WERI-Rb-1 (cell line): Measurements from ENCODE around the gene SH3PXD2A.
"Not testable (repeated sequence)": the region's sequence is repeated elsewhere in the genome, so short reads cannot be mapped to it uniquely, and the experiment has no call there.

Experiments used
- DNase-seq: peaks from one replicate; pipeline ENCODE4 v3.0.0-alpha.2; 2020
- H3K27ac ChIP-seq: fragments of 250-450 bp; sonication (Bioruptor Pico); 2 replicates; pipeline ENCODE4 v1.5.1; 2020; ENCODE audit warnings: mild to moderate bottlenecking, moderate library complexity
- H3K27me3 ChIP-seq: fragments of 250-450 bp; sonication (Bioruptor Pico); 2 replicates; pipeline ENCODE4 v1.5.1; 2021; ENCODE audit warnings: mild to moderate bottlenecking, low read depth, moderate library complexity; ENCODE audit not compliant: insufficient read depth, severe bottlenecking
- H3K36me3 ChIP-seq: fragments of 250-450 bp; sonication (Bioruptor Pico); 2 replicates; pipeline ENCODE4 v1.5.1; 2020; ENCODE audit warnings: mild to moderate bottlenecking, moderate library complexity
- H3K4me3 ChIP-seq: 2 replicates; pipeline ENCODE4 v1.5.1; 2011; ENCODE audit warnings: low read depth, mild to moderate bottlenecking, control low read depth, low read length
- H3K9me3 ChIP-seq: fragments of 250-450 bp; sonication (Bioruptor Pico); 2 replicates; pipeline ENCODE4 v1.5.1; 2021; ENCODE audit warnings: mild to moderate bottlenecking, moderate library complexity; ENCODE audit not compliant: severe bottlenecking
- TF ChIP-seq, protein P1 (sequence below): IDR thresholded peaks from 2 replicates; pipeline ENCODE4 v1.5.1; 2011; ENCODE audit warnings: low read depth, mild to moderate bottlenecking, control low read depth, inconsistent platforms, low read length

SH3PXD2A gene

DNA sequence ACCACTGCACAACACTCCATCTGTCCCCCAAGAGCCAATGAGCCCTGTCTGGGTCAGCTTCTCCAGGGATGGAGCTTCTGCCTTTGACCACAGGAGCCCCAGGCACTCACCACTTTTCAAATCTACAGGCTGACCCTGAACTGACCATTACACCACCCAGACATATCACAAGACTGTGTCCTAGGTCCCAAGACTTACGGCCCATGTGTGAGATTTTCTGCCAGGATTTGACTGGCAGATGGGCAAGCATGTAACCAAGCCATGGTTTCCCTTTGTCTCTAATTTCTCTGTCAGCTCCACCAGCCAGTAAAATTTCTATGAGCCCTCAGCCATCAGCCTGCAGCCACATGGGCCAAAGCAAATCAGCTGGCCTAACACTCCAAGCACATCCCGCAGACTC lies 92.5 kb downstream of the SH3PXD2A start:
- DNase-seq, result no peak
- Histone ChIP-seq H3K27ac (no peak overlapping the region), H3K9me3 (no peaks in the 10 kb centered on the region), H3K36me3 (peaks cover 4% of the 10 kb centered on the region), H3K4me3 (no peak overlapping the region), H3K27me3 (no peaks in the 10 kb centered on the region)
- TF ChIP-seq, protein P1, sequence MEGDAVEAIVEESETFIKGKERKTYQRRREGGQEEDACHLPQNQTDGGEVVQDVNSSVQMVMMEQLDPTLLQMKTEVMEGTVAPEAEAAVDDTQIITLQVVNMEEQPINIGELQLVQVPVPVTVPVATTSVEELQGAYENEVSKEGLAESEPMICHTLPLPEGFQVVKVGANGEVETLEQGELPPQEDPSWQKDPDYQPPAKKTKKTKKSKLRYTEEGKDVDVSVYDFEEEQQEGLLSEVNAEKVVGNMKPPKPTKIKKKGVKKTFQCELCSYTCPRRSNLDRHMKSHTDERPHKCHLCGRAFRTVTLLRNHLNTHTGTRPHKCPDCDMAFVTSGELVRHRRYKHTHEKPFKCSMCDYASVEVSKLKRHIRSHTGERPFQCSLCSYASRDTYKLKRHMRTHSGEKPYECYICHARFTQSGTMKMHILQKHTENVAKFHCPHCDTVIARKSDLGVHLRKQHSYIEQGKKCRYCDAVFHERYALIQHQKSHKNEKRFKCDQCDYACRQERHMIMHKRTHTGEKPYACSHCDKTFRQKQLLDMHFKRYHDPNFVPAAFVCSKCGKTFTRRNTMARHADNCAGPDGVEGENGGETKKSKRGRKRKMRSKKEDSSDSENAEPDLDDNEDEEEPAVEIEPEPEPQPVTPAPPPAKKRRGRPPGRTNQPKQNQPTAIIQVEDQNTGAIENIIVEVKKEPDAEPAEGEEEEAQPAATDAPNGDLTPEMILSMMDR, result no peak

DNA sequence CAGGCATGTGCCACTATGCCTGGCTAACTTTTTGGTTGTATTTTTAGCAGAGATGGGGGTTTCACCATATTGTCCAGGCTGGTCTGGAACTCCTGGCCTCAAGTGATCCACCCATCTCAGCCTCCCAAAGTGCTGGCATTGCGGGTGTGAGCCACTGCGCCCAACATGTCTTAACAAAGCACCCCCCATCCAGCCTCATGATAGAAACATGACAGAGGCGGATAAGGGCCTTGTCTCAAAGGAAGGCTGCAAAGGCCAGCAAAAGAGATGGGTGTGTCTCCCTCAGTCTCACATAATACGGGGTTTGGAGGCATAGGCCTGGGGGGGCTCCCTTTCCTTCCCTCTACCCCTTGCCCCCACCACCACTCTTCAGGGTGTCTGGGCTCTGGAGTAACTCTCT lies 93.2 kb downstream of the SH3PXD2A start:
- peaks cover 4% of the 10 kb centered on the region for H3K36me3 ChIP-seq
- H3K4me3 ChIP-seq, result no peak overlapping the region
- no peak overlapping the region for H3K27ac ChIP-seq
- TF ChIP-seq, protein P1, result no peak
- no peaks in the 10 kb centered on the region for H3K27me3 ChIP-seq
- DNase-seq, result no peak
- H3K9me3 ChIP-seq, result no peaks in the 10 kb centered on the region

DNA sequence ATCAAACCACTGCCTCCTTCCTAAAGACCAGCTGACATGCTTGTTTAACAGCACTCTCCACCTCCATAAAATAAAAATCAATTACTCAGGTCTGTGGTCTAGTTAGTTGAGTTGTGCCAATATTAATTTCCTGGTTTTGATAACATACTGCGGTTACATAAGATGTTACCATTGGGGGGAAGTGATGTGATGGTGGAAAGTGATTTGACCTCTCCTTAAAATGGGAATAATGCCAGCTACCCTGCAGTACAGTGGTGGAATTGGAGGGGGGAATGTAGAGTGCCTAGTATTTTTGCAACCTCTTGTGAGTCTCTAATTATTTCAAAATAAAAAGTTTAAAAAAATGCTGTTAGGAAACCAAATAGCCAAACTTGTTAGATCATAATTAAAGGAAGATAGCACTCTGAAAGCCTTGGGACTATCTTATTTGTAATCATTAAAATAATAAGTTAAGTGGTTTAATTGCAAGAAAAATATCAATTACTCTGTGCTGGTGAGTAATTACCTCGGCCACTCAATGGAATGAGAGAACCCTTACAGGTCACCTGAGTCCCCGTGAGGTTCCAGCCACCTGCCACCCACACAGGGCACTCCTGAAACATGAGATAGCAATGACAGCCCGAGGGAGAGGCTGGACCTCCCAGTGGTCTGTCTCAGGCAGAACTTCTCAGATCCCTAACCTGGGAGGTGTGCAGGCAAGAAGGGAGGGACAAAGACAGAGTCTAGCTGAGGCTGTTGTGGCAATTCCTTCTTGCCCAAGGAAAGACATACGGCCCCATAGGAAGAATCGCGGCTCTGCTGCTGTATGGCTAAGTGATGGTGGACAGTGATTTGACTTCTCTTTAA lies 94.1 kb downstream of the SH3PXD2A start:
- Histone ChIP-seq H3K27ac (no peak overlapping the region), H3K9me3 (no peaks in the 10 kb centered on the region), H3K27me3 (no peaks in the 10 kb centered on the region), H3K4me3 (no peak overlapping the region), H3K36me3 (peaks cover 4% of the 10 kb centered on the region; the same call in 1 of the 2 replicates)
- peak; percentile 35 for DNase-seq
- TF ChIP-seq, protein P1, result no peak

DNA sequence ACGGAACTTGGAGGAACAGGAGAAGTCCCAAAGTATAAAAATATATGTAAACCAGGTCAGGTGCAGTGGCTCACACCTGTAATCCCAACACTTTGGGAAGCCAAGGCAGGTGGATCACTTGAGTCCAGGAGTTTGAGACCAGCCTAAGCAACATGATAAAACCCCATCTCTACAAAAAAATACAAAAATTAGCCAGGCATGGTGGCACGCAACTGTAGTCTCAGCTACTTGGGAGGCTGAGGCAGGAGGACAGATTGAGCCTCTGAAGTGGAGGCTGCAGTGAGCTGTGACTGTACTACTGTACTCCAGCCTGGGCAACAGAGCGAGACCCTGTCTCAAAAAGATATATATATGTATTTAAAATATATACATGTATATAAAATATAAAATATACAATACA lies 95.1 kb downstream of the SH3PXD2A start:
- H3K27me3 ChIP-seq, DNase-seq, H3K36me3 ChIP-seq, H3K27ac ChIP-seq, H3K4me3 ChIP-seq, H3K9me3 ChIP-seq: not testable (repeated sequence)

DNA sequence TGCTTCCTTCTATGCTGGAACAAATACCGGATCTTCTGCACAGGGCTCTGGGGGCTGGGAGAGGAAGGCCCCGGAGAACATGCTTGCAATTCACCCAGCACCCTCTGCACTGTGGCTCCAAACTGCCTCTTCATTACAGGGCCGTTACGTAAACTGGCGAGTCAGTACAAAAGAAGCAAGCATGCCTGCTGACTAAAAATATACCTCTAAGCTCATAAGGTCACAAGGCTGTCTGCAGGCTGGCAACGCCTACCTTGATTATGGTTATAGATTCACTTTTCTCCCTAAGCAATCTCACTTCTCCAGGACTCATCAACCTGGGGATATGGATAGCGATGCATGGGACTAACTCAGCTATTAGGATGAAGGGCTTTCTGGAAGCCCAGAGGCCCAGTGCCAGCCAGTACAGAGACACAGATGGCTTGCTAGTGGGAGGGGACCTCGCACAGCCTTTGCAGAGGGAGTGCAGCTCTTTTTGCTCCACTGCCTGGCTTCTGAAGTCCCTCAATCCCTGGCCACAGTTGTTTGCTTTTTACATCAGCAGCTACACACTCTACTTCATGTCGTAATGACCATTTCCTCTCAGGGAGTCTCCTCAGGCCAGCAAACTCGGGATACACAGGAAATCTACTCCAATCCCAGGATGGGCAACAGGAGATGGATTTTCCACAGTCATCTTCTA lies 96.1 kb downstream of the SH3PXD2A start:
- Histone ChIP-seq H3K36me3 (no peaks in the 10 kb centered on the region), H3K27ac (no peak overlapping the region), H3K27me3 (no peaks in the 10 kb centered on the region), H3K9me3 (no peaks in the 10 kb centered on the region), H3K4me3 (no peak overlapping the region)
- DNase-seq, result peak; percentile 57
- TF ChIP-seq, protein P1, result no peak

DNA sequence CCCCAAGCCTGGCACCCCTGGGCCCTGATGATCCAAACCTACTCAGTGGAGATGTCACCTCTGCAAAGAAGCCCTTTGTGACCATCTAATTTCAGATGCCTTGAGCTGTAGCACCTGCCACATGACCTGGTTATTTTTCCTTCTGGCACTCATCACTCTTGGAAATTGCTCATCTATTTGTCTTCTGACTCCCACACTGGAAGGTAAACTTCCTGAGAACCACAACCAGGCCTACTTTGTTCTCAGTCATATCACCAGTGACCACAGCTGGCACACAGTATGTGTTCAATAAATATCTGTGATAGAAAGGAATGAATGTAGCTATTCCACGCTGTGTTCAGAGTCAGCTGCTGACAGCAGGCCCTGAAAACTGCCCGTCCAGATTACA lies 97.1 kb downstream of the SH3PXD2A start:
- TF ChIP-seq, protein P1, result no peak
- H3K27ac ChIP-seq, result no peak overlapping the region
- DNase-seq, result no peak
- no peak overlapping the region for H3K4me3 ChIP-seq
- H3K9me3 ChIP-seq, result no peaks in the 10 kb centered on the region
- H3K27me3 ChIP-seq, result no peaks in the 10 kb centered on the region
- no peaks in the 10 kb centered on the region for H3K36me3 ChIP-seq
